ENCODE data around the gene ARHGEF39.

ARHGEF39 gene

GRCh38 chr9:35656831-35657545 is 8.0 kb downstream of the ARHGEF39 start:
- no peaks in the 10 kb centered on the region for H3K9me3 ChIP-seq (ENCODE audit: severe bottlenecking)
- peak overlapping the region; percentile 72 for H3K4me3 ChIP-seq (ENCODE audit: severe bottlenecking)
- no peak for DNase-seq (ENCODE audit: low spot score)
- no peaks in the 10 kb centered on the region for H3K27me3 ChIP-seq (ENCODE audit: insufficient read depth, poor library complexity, severe bottlenecking)
- peaks cover 28% of the 10 kb centered on the region for H3K36me3 ChIP-seq (ENCODE audit: low read depth)
- no peak for ATAC-seq (ENCODE audit: low read depth)
- peaks cover 20% of the 10 kb centered on the region for H3K4me1 ChIP-seq (ENCODE audit: insufficient read depth, poor library complexity, severe bottlenecking)
- TF ChIP-seq, protein P1, sequence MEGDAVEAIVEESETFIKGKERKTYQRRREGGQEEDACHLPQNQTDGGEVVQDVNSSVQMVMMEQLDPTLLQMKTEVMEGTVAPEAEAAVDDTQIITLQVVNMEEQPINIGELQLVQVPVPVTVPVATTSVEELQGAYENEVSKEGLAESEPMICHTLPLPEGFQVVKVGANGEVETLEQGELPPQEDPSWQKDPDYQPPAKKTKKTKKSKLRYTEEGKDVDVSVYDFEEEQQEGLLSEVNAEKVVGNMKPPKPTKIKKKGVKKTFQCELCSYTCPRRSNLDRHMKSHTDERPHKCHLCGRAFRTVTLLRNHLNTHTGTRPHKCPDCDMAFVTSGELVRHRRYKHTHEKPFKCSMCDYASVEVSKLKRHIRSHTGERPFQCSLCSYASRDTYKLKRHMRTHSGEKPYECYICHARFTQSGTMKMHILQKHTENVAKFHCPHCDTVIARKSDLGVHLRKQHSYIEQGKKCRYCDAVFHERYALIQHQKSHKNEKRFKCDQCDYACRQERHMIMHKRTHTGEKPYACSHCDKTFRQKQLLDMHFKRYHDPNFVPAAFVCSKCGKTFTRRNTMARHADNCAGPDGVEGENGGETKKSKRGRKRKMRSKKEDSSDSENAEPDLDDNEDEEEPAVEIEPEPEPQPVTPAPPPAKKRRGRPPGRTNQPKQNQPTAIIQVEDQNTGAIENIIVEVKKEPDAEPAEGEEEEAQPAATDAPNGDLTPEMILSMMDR (IDR thresholded peaks at IDR 0.05; ENCODE audit: poor library complexity, severe bottlenecking) = no peak
- H3K27ac ChIP-seq (ENCODE audit: poor library complexity, severe bottlenecking) = peak overlapping the region; percentile 76

DNA sequence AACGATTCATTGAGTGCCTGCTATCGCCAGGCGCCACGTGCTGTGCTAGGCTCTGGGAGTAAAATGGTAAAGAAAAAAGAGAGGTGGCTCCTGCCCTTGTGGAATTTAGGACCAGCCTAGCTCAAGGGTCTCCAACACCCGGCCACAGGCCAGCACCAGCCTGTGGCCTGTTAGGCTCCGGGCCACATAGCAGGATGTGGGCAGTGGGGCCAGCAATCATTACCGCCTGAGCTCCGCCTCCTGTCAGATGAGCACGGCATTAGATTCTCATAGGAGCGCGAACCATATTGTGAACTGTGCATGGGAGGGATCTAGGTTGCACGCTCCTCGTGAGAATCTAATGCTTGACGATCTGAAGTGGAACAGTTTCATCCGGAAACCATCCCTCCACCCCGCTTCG is 8.6 kb downstream of the ARHGEF39 start:
- Histone ChIP-seq H3K4me3 (ENCODE audit: severe bottlenecking) (no peak overlapping the region), H3K27me3 (ENCODE audit: insufficient read depth, poor library complexity, severe bottlenecking) (no peaks in the 10 kb centered on the region), H3K27ac (ENCODE audit: poor library complexity, severe bottlenecking) (no peak overlapping the region), H3K4me1 (ENCODE audit: insufficient read depth, poor library complexity, severe bottlenecking) (peaks cover 21% of the 10 kb centered on the region), H3K36me3 (ENCODE audit: low read depth) (peaks cover 21% of the 10 kb centered on the region), H3K9me3 (ENCODE audit: severe bottlenecking) (no peaks in the 10 kb centered on the region)
- ATAC-seq (ENCODE audit: low read depth) (no peak), DNase-seq (ENCODE audit: low spot score) (no peak)
- TF ChIP-seq, protein P1 (IDR thresholded peaks at IDR 0.05; ENCODE audit: poor library complexity, severe bottlenecking) = no peak

DNA sequence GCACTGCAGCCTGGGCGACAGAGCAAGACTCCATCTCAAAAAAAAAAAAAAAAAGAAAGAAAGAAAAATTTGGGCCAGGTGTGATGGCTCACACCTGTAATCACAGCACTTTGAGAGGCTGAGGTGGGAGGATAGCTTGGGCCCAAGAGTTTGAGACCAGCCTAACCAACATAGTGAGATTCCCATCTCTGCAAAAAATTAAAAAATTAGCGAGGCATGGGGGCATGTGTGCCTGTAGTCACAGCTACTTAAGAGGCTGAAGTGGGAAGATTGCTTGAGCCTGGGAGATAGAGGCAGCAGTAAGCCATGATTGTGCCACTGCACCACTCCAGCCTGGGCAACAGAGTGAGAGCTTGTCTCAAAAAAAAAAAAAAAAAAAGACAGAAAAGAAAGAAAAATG is 11.4 kb downstream of the ARHGEF39 start:
- no peak overlapping the region for H3K4me3 ChIP-seq (ENCODE audit: severe bottlenecking)
- no peak for ATAC-seq (ENCODE audit: low read depth)
- TF ChIP-seq, protein P1 (IDR thresholded peaks at IDR 0.05; ENCODE audit: poor library complexity, severe bottlenecking) = no peak

GRCh38 chr9:35652829-35653209 is 12.2 kb downstream of the ARHGEF39 start:
- TF ChIP-seq, protein P1 (IDR thresholded peaks at IDR 0.05; ENCODE audit: poor library complexity, severe bottlenecking) = no peak
- H3K4me1 ChIP-seq (ENCODE audit: insufficient read depth, poor library complexity, severe bottlenecking) = peaks cover 13% of the 10 kb centered on the region
- H3K27me3 ChIP-seq (ENCODE audit: insufficient read depth, poor library complexity, severe bottlenecking) = no peaks in the 10 kb centered on the region
- H3K36me3 ChIP-seq (ENCODE audit: low read depth) = no peaks in the 10 kb centered on the region
- H3K9me3 ChIP-seq (ENCODE audit: severe bottlenecking) = no peaks in the 10 kb centered on the region
- H3K27ac ChIP-seq (ENCODE audit: poor library complexity, severe bottlenecking) = peak overlapping the region; percentile 38
- H3K4me3 ChIP-seq (ENCODE audit: severe bottlenecking) = no peak overlapping the region
- no peak for ATAC-seq (ENCODE audit: low read depth)
- DNase-seq (ENCODE audit: low spot score) = no peak

More for the DNA sequence above, 11.4 kb downstream of the ARHGEF39 start:
- Histone ChIP-seq H3K36me3 (ENCODE audit: low read depth) (no peaks in the 10 kb centered on the region), H3K27me3 (ENCODE audit: insufficient read depth, poor library complexity, severe bottlenecking) (no peaks in the 10 kb centered on the region), H3K4me1 (ENCODE audit: insufficient read depth, poor library complexity, severe bottlenecking) (peaks cover 13% of the 10 kb centered on the region), H3K27ac (ENCODE audit: poor library complexity, severe bottlenecking) (peak overlapping the region; percentile 38), H3K9me3 (ENCODE audit: severe bottlenecking) (no peaks in the 10 kb centered on the region)
- no peak for DNase-seq (ENCODE audit: low spot score)

All from RWPE2 (cell line).